Endothelial cell of umbilical vein (primary cell): ENCODE results near the gene ABCA1.

Experiments
- CTCF ChIP-seq, 2 donors: IDR thresholded peaks; 1 replicate in 1 of 2; 2 replicates in 1 of 2; pipeline ENCODE4 v1.5.1; 2011; ENCODE audit warnings: low read length in 2 of 2, mild to moderate bottlenecking in 2 of 2, moderate library complexity in 2 of 2, control low read depth in 1 of 2, inconsistent platforms in 1 of 2, low read depth in 1 of 2; ENCODE audit not compliant: insufficient read depth in 1 of 2; ENCODE audit errors: extremely low read depth in 1 of 2
- EZH2 ChIP-seq: IDR thresholded peaks from 2 replicates; pipeline ENCODE4 v1.6.1; 2012; ENCODE audit warnings: borderline replicate concordance, low read depth, mild to moderate bottlenecking, moderate library complexity, low read length, inconsistent platforms; ENCODE audit not compliant: severe bottlenecking
- MYC ChIP-seq: IDR thresholded peaks from one replicate; pipeline ENCODE4 v1.6.1; 2011; ENCODE audit warnings: mild to moderate bottlenecking, low read depth, low read length
- POLR2A ChIP-seq: IDR thresholded peaks from 2 replicates; pipeline ENCODE4 v1.6.1; 2012; ENCODE audit warnings: low read depth, mild to moderate bottlenecking, control low read depth, low read length
- POLR2AphosphoS5 ChIP-seq: IDR thresholded peaks from 2 replicates; pipeline ENCODE4 v1.6.1; 2012; ENCODE audit warnings: low read depth, mild to moderate bottlenecking, control low read depth, low read length, moderate library complexity; ENCODE audit not compliant: insufficient read depth

- TF ChIP-seq CTCF (IDR thresholded peaks at IDR 0.05; ENCODE audit: extremely low read depth in 1 of 2, insufficient read depth in 1 of 2, low read depth in 1 of 2, low read length in 2 of 2) (no peak), POLR2AphosphoS5 (no peak), MYC (no peak), POLR2A (no peak), EZH2 (no peak)
Observed at GRCh38 chr9:104936291-104936690, 8.3 kb upstream of the ABCA1 start.
